ENCODE data around the gene ACOX2.

The ACOX2 gene

GRCh38 chr3:58514405-58514804 is 22.6 kb downstream of the ACOX2 start:
- no peak for DNase-seq (ENCODE audit: low read depth in 2 of 2, low spot score in 1 of 2)

DNA sequence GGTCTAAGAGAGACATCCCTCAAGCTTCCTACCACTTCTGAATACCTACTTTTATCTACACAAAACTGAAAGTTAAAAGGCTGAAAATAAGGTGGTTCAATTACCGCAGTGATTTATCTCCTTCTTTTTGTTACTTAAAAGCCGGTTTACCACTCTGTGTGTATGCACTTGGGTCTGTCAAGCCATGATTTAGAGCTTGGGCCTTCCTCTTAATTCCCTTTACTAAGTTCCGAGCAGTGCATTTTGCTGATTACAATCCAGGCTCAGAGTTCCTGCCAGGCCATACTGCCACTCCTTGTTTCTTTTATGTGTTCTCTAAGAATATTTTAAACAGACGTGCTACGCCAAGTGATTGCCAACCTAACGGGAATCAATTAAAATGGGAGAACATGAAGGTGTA is 28.6 kb downstream of the ACOX2 start:
- no peak for DNase-seq (ENCODE audit: low read depth in 2 of 2, low spot score in 1 of 2)

DNA sequence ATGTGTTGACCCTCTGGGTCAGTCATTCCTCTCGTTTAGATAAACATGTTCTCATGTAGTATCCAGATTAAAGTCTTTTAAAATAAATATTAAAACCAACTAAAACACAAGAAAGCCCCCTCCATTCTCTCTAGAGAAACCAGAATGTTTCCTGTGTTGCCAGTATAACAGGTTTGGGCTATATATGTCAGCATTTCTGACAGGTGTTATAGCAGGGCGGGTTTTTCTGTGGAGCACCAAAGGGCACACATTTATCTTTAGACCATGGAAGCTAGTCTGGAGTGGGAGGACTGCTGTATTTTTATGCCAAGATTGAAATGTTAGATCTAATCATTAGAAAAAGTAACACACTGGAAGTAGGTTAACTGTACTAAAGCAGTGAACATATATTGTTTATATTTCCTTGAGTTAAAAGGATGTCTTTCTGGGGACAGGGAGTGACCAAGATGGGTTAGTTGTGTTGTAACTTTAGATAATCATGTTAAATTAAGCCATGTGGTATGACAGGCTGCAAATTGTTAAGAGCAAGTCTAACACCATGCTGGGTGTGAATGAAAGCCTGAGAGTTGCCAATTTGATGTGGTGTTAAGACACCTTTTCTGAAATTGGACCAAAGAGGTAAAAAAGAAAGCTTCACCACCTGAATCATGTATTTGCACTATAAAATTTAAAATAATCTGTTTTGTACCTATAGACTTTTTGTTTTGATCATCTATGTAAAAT is 29.5 kb downstream of the ACOX2 start:
- no peak for DNase-seq (ENCODE audit: low read depth in 2 of 2, low spot score in 1 of 2)

GRCh38 chr3:58502872-58503271 is 34.1 kb downstream of the ACOX2 start:
- no peak for DNase-seq (ENCODE audit: low read depth in 2 of 2, low spot score in 1 of 2)

- no peak for DNase-seq (ENCODE audit: low read depth in 2 of 2, low spot score in 1 of 2)
These were observed 39.9 kb downstream of the ACOX2 start for GRCh38 chr3:58497097-58497496.

DNA sequence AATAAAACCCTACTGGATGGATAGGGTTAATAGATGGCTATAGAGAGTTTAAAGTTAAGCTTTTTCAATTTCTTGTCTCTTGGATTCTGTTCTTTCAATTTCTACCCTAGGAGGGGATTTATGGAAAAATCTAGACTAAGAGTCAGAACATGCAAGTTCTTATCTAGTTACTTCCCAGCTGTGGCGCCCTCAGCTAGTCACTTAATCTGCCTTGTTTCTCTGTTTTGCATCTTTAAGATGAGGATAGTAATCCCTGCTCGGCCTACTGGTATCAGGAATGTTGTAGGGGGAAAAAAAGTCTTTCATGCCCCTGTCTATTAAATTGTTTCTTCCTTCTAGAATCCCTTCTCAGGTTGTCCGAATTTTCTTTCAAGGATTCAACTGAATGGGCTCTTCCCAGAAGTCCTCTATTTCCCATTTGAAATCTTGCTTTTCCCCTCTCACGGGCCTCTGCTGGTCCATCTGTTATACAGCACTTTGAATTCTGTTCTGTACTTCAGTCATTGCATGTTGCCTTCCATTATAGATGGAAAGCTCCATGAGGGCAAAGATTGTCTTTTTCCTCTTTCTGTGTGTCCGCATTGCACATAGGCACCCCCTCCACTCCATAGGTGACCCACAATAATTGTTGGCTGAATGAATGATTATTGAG is 40.7 kb downstream of the ACOX2 start:
- DNase-seq (ENCODE audit: low read depth in 2 of 2, low spot score in 1 of 2) = no peak

DNA sequence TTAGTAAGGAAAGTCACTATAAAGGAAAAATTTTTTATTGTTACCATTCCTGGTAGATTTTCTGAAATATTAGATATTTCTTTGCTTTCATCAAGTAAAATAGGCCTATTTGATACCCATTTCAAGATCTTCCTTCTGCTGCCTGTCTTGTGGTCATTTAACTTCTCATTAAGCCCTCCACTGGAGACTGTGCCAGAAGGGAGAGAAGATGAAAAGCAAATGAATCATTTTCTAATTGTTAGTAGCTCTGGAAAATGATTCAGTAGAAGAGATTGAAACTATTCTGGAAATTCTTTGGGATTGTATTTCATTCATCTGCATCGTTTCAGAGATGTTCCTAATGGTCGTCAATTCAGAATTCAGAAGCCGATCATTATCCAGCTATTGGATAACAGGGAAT is 41.9 kb downstream of the ACOX2 start:
- DNase-seq (ENCODE audit: low read depth in 2 of 2, low spot score in 1 of 2) = no peak

DNA sequence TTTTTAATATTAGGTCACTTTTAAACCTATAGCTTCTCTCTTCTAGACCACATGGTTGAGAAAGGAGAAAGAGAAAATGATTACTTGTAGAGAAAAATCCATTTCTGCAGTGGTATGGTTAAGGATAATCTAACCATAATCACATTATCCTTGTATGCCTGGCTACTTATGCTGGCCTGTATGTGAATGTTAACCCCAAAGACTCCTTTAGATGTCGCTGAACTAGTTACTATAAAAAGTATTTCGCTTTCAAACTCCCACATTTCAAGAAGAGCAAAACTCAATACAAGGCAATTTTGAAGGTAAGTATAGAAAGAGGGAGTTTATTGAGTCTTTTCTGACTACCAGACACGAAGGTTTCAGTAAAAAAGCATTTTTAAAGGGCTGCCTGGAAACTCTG is 42.9 kb downstream of the ACOX2 start:
- DNase-seq (ENCODE audit: low read depth in 2 of 2, low spot score in 1 of 2) = no peak

GRCh38 chr3:58492494-58492905 is 44.5 kb downstream of the ACOX2 start:
- no peak for DNase-seq (ENCODE audit: low read depth in 2 of 2, low spot score in 1 of 2)

DNA sequence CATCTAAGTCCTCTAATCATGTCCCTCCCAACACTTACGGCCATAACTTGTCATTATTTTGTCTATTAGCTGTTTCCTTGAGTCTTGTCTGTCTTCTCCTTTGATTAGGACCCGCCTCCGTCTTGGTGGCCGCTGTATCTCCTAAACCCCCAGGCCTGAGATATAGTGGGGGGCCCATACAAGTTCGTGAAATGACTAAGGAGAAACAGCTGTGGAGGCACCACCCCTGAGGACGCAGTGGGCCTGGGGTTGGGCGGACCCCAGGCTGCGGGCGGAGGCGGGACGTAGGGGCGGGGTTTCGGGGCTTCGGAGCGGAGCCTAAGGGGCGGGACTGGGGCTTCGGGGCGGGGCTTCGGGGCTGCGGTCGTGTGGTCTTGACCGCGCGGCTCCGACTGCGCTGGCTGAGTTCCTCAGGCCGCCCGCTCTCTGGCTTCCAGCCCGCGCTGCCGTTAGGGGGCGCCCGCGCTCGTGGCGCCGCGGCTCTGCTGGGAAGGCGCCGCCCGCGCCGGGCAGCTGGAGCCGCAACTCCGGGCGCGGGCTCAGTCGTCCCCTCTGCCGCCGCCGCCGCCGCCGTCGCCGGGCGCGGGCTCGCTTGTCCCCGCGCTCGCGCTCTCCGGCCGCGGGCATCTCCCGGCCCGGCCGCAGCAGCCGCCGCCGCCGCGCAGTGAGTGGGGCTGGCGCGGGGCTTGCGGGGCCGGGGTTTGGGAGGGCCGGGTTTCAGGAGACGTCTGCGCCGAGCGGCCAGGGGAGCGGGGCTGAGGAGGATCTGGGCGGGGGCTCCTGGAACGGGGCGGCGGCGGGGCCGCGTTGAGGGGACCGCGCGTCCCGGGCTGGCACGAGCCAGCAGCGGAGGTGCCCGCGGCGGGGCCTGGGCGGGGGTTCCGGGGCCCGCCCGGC is 45.2 kb downstream of the ACOX2 start, which contains the start of gene KCTD6:
KCTD6 (plus strand) TSS at position 591 of the 897 bp plus-strand sequence. CDS start 6,660 bp downstream, outside the sequence.
- peak; percentile 62 to 74 for DNase-seq (ENCODE audit: low read depth in 2 of 2, low spot score in 1 of 2)

GRCh38 chr3:58490860-58491501 is 46.0 kb downstream of the ACOX2 start:
- no peak for DNase-seq (ENCODE audit: low read depth in 2 of 2, low spot score in 1 of 2)

DNA sequence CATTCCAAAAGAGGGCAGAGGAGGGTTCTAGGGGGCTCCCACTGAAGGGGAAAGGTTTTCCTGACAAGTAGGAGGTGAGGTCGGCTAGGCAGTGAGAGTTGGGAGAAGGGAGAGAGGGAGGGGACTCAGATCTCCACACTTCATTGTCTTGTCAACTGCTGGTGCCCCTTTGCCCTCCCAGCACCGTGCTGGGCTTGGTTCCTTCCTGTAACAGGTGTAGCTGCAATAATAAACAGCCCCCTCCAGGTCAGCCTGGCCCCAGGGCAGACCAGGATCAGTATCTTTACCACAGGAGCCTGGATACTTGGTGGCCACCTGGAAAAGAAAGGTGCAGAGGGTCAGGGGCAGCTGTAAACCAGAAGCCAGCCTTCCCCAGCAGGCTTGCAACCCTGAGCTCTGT is 48.0 kb downstream of the ACOX2 start:
- no peak for DNase-seq (ENCODE audit: low read depth in 2 of 2, low spot score in 1 of 2)

DNA sequence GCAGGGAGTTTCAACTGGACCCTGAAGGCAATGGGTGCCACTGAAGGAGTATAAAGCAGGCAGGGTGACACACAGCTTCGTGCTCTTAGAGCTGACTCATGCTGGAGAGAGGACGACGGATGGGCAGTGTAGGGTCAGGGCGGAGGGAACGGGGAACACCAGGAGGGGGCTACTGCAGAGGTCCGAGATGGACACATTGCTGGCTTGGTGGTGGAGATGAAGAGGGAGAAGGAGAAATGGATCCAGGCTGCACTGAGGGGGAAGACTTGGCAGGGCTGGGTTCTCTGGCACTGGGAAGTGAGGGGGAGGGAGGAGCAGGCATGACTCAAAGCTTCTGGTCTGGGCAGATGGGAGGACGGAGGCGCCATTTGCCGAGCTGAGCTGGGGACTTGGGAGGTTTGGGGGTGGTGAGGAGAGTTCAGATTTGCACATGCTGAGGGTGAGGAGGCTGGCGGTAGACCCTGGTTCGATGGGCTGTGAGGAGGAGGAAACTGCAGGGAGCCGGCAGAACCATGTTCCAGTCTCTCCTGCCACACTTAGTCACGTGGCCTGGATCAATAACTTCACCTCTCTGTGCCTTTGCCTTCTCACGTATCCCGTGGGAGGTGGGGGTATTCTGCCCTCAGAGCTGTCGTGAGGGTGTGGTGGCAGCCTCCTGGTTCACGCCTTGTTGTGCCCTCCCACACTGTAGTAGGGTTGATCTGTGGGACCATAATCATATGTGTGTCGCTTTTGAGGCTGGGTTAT is 49.7 kb downstream of the ACOX2 start:
- no peak for DNase-seq (ENCODE audit: low read depth in 2 of 2, low spot score in 1 of 2)

- DNase-seq (ENCODE audit: low read depth in 2 of 2, low spot score in 1 of 2) = no peak
These were observed 51.1 kb downstream of the ACOX2 start for GRCh38 chr3:58485801-58486435.

DNA sequence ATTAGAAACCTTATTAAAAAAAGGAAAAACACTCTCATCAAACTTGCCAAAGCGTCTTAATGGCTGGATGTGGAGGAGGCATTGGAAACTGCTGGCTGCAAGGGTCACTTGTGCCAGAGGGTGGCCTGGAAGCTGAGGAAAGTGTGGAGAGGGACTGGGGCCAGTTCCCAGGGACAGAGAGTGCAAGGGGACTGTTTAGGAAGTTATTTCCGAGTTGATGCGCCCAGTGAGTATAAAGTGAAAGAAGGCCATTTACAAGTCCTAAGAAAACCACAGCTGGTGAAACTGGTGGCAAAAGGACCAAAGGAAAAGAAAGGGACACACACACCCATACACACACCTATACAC is 52.3 kb downstream of the ACOX2 start:
- no peak for DNase-seq (ENCODE audit: low read depth in 2 of 2, low spot score in 1 of 2)

DNA sequence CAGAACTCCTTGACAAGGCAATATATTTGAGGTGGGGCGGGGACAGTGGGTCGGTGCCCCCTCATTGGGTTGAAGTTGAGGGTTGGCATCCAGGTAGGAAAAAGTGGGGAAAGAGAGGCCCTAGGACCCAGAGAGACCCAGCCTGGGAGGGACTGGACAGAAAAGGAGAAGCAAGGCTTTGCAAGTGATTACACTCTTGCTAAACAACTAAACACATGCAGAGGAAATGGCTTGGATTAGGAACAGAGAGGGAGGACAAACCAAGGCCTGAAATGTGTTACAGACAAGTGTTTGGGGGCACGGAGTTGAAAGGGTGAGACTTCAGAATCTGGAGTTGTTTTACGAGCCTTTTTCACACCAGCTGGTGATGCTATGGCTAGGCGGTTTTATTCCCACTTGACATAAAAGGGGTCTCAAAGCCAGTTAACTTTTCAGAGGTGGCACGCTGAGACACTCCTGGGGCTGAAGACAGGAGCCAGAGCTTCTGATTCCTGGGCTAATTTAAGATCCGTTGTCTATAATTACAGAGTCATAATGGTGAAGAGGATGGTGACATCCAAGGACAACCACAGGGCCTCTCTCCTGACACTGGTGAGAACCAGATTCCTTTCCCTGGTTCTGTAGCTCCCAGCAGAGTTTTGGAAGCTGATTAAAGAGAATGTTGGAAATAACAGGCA is 52.8 kb downstream of the ACOX2 start:
- no peak for DNase-seq (ENCODE audit: low read depth in 2 of 2, low spot score in 1 of 2)

DNA sequence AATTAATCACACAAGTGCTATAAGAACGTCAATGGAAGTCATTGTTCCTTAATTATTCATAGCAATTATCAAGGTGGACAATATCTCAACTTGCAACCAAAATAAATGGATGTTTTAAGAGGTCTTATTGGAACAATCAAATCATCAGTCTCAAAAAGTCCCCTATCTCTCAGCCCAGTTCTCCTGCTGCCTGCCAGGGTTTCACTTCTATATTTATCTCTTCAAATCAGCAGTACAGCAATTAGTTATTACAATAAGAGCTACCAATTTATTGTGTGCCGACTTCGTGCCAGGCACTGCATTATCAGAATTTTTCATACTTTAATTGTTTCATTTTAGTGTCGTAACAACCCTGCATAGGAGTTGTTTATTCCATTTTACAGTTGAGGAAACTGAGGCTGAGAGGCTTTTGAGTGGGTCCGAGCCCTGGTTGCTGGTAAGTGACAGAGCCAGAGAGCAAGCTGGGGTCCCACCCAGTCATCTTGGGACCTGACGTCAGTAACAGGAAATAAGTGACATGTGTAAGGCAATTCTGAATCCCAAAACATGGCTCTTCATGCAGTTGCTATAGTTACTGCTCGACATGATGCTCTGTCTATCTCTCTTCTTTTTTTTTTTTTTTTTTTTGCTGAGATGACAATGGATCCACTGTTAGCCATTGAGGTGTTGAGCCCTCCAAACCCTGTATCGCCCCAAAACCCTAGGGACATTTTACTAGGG is 53.9 kb downstream of the ACOX2 start:
- no peak for DNase-seq (ENCODE audit: low read depth in 2 of 2, low spot score in 1 of 2)

GRCh38 chr3:58480309-58480708 is 56.7 kb downstream of the ACOX2 start:
- DNase-seq (ENCODE audit: low read depth in 2 of 2, low spot score in 1 of 2) = no peak

DNA sequence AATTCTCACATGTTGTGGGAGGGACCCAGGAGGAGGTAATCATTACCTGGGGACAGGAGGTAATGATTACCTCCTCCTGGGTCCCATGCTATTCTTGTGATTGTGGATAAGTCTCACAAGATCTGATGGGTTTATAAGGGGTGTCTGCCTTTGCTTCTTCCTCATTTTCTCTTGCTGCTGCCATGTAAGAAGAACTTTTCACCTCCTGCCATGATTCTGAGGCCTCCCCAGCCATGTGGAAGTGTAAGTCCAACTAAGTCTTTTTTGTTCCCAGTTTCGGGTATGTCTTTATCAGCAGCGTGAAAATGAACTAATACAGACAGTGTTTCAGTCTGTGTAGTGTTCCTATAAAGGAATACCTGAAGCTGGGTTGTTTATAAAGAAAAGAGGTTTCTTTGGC is 58.2 kb downstream of the ACOX2 start:
- no peak for DNase-seq (ENCODE audit: low read depth in 2 of 2, low spot score in 1 of 2)
